ENCODE data around the gene CCBE1. TPM values are rescaled to one million over a fixed set of nuclear protein-coding genes. Genes with fewer than 3 reads are reported as not detected.

CCBE1 gene
- total RNA-seq, 1 experiment from 2014 or later = not detected

- in situ Hi-C loops (cut with HindIII; ENCODE audit: low pct_unique_long_range_greater_than_20kb, low sequenced_read_pairs) = no loop called here
These were observed 237.2 kb downstream of the CCBE1 start for GRCh38 chr18:59460072-59460420.

GRCh38 chr18:59459369-59460071 lies 237.7 kb downstream of the CCBE1 start:
- DNase-seq (ENCODE audit: low read depth) = no peak
- in situ Hi-C loops (cut with HindIII; ENCODE audit: low pct_unique_long_range_greater_than_20kb, low sequenced_read_pairs) = no loop called here

More at GRCh38 chr18:59460072-59460420, 237.2 kb downstream of the CCBE1 start:
- no peak for DNase-seq (ENCODE audit: low read depth)

GRCh38 chr18:59458575-59458974 lies 238.6 kb downstream of the CCBE1 start:
- in situ Hi-C loops (cut with HindIII; ENCODE audit: low pct_unique_long_range_greater_than_20kb, low sequenced_read_pairs) = no loop called here
- no peak for DNase-seq (ENCODE audit: low read depth)

- no peak for DNase-seq (ENCODE audit: low read depth)
- in situ Hi-C loops (cut with HindIII; ENCODE audit: low pct_unique_long_range_greater_than_20kb, low sequenced_read_pairs) = no loop called here
These were observed 240.6 kb downstream of the CCBE1 start for GRCh38 chr18:59456657-59457056.

- in situ Hi-C loops (cut with HindIII; ENCODE audit: low pct_unique_long_range_greater_than_20kb, low sequenced_read_pairs) = no loop called here
- no peak for DNase-seq (ENCODE audit: low read depth)
These were observed 241.4 kb downstream of the CCBE1 start for GRCh38 chr18:59455728-59456276.

GRCh38 chr18:59454909-59455727 lies 242.1 kb downstream of the CCBE1 start:
- DNase-seq (ENCODE audit: low read depth) = no peak
- in situ Hi-C loops (cut with HindIII; ENCODE audit: low pct_unique_long_range_greater_than_20kb, low sequenced_read_pairs) = no loop called here

- DNase-seq (ENCODE audit: low read depth) = no peak
- in situ Hi-C loops (cut with HindIII; ENCODE audit: low pct_unique_long_range_greater_than_20kb, low sequenced_read_pairs) = no loop called here
These were observed 243.7 kb downstream of the CCBE1 start for GRCh38 chr18:59453468-59453961.

GRCh38 chr18:59451963-59452362 lies 245.3 kb downstream of the CCBE1 start:
- in situ Hi-C loops (cut with HindIII; ENCODE audit: low pct_unique_long_range_greater_than_20kb, low sequenced_read_pairs) = no loop called here

GRCh38 chr18:59451073-59451472 lies 246.2 kb downstream of the CCBE1 start:
- in situ Hi-C loops (cut with HindIII; ENCODE audit: low pct_unique_long_range_greater_than_20kb, low sequenced_read_pairs) = no loop called here
- DNase-seq (ENCODE audit: low read depth) = no peak

More at GRCh38 chr18:59451963-59452362, 245.3 kb downstream of the CCBE1 start:
- DNase-seq (ENCODE audit: low read depth) = no peak

GRCh38 chr18:59448546-59448945 lies 248.7 kb downstream of the CCBE1 start:
- no peak for DNase-seq (ENCODE audit: low read depth)
- in situ Hi-C loops (cut with HindIII; ENCODE audit: low pct_unique_long_range_greater_than_20kb, low sequenced_read_pairs) = no loop called here

GRCh38 chr18:59446012-59446411 lies 251.2 kb downstream of the CCBE1 start:
- DNase-seq (ENCODE audit: low read depth) = no peak
- in situ Hi-C loops (cut with HindIII; ENCODE audit: low pct_unique_long_range_greater_than_20kb, low sequenced_read_pairs) = no loop called here

GRCh38 chr18:59437851-59438569 lies 259.2 kb downstream of the CCBE1 start:
- in situ Hi-C loops (cut with HindIII; ENCODE audit: low pct_unique_long_range_greater_than_20kb, low sequenced_read_pairs) = no loop called here

GRCh38 chr18:59432803-59433597 lies 264.2 kb downstream of the CCBE1 start:
- no peak for DNase-seq (ENCODE audit: low read depth)
- in situ Hi-C loops (cut with HindIII; ENCODE audit: low pct_unique_long_range_greater_than_20kb, low sequenced_read_pairs) = no loop called here

More at GRCh38 chr18:59437851-59438569, 259.2 kb downstream of the CCBE1 start:
- no peak for DNase-seq (ENCODE audit: low read depth)

GRCh38 chr18:59431131-59431530 lies 266.1 kb downstream of the CCBE1 start:
- in situ Hi-C loops (cut with HindIII; ENCODE audit: low pct_unique_long_range_greater_than_20kb, low sequenced_read_pairs) = no loop called here
- DNase-seq (ENCODE audit: low read depth) = no peak

GRCh38 chr18:59429608-59430007 lies 267.6 kb downstream of the CCBE1 start:
- DNase-seq (ENCODE audit: low read depth) = no peak
- in situ Hi-C loops (cut with HindIII; ENCODE audit: low pct_unique_long_range_greater_than_20kb, low sequenced_read_pairs) = no loop called here

- in situ Hi-C loops (cut with HindIII; ENCODE audit: low pct_unique_long_range_greater_than_20kb, low sequenced_read_pairs) = no loop called here
- no peak for DNase-seq (ENCODE audit: low read depth)
These were observed 269.2 kb downstream of the CCBE1 start for GRCh38 chr18:59428018-59428417.

- in situ Hi-C loops (cut with HindIII; ENCODE audit: low pct_unique_long_range_greater_than_20kb, low sequenced_read_pairs) = no loop called here
- no peak for DNase-seq (ENCODE audit: low read depth)
These were observed 270.4 kb downstream of the CCBE1 start for GRCh38 chr18:59426855-59427254.

- in situ Hi-C loops (cut with HindIII; ENCODE audit: low pct_unique_long_range_greater_than_20kb, low sequenced_read_pairs) = no loop called here
- DNase-seq (ENCODE audit: low read depth) = no peak
These were observed 274.0 kb downstream of the CCBE1 start for GRCh38 chr18:59423259-59423658.
